A549 (cell line): Measurements from ENCODE around the gene DTWD2. TPM values are rescaled to one million over a fixed set of nuclear protein-coding genes. Genes with fewer than 3 reads are reported as not detected.
"Not testable (repeated sequence)": the region's sequence is repeated elsewhere in the genome, so short reads cannot be mapped to it uniquely, and the experiment has no call there.

ENCODE experiments used
- ATAC-seq, 2 experiments: fragments of 200-7000 bp in 1 of 2; fragments of >200 bp in 1 of 2; cut with Nextera tagmentation in 1 of 2; cut with Tn5 transposase in 1 of 2; 3 replicates each; pipeline versions ENCODE4 v1.8.0 to v1.9.1; 2018 to 2020; ENCODE audit warnings: mild to moderate bottlenecking in 1 of 2, moderate library complexity in 1 of 2
- CTCF ChIA-PET: fragments of 300-600 bp; sonication (Branson Sonifier 250); formaldehyde crosslinking; extraction: SDS; loops from one replicate; lab custom pipeline; 2021; ENCODE audit warnings: antibody characterized with exemption, inconsistent platforms; lab: Yijun Ruan, JAX
- POLR2A ChIA-PET: fragments of 350-600 bp; formaldehyde crosslinking; extraction: SDS; loops from one replicate; lab custom pipeline; 2021; ENCODE audit warnings: antibody characterized with exemption, inconsistent platforms; lab: Yijun Ruan, JAX
- DNase-seq, 2 experiments: peaks; one replicate each; pipeline versions ENCODE4 v3.0.0 to v3.0.0-alpha.2; 2011 to 2016; ENCODE audit warnings: low read depth in 1 of 2, low spot score in 1 of 2
- FAIRE-seq: peaks from 2 replicates; lab custom pipeline; 2011; peaks lifted over from hg19 to GRCh38; lab: Jason Lieb, UNC
- H3K27ac ChIP-seq, 2 experiments: fragments of >200 bp; sonication (Bioruptor Twin); formaldehyde crosslinking; 3 replicates each; pipeline ENCODE4 v1.5.1; 2016 to 2017
- H3K4me1 ChIP-seq: fragments of >200 bp; sonication (Bioruptor Twin); formaldehyde crosslinking; 3 replicates; pipeline ENCODE4 v1.6.1; 2016
- H3K4me2 ChIP-seq: fragments of >200 bp; sonication (Bioruptor Twin); formaldehyde crosslinking; 3 replicates; pipeline ENCODE4 v1.6.1; 2016
- H3K4me3 ChIP-seq: fragments of >200 bp; sonication (Bioruptor Twin); formaldehyde crosslinking; 3 replicates; pipeline ENCODE4 v1.5.1; 2016
- H3K9me3 ChIP-seq: fragments of >200 bp; sonication (Bioruptor Twin); formaldehyde crosslinking; 3 replicates; pipeline ENCODE4 v1.6.1; 2016
- ATOH8 ChIP-seq: fragments of 250-450 bp; sonication (Bioruptor Pico); IDR thresholded peaks from 2 replicates; pipeline ENCODE4 v1.5.0; 2020; ENCODE audit warnings: low read depth, mild to moderate bottlenecking, moderate library complexity
- BHLHE40 ChIP-seq: IDR thresholded peaks from 2 replicates; pipeline ENCODE4 v1.6.1; 2012; ENCODE audit warnings: low read depth, low read length, inconsistent platforms
- EHF ChIP-seq: fragments of 250-450 bp; sonication (Bioruptor Pico); IDR thresholded peaks from 2 replicates; pipeline ENCODE4 v1.5.0; 2020; ENCODE audit warnings: mild to moderate bottlenecking
- EHMT2 ChIP-seq: fragments of 200-600 bp; sonication (generic); IDR thresholded peaks from 2 replicates; pipeline ENCODE4 v1.6.1; 2016; ENCODE audit warnings: antibody characterized with exemption, low read depth, mild to moderate bottlenecking, moderate library complexity
- EP300 ChIP-seq, 2 experiments: fragments of >200 bp; sonication (Bioruptor Twin); formaldehyde crosslinking; IDR thresholded peaks; 2 replicates in 1 of 2; 3 replicates in 1 of 2; pipeline ENCODE4 v1.6.1; 2016 to 2017
- FOSL2 ChIP-seq, 2 experiments: fragments of 450-650 bp in 1 of 2; fragments of >200 bp in 1 of 2; sonication (Bioruptor Twin) in 1 of 2; formaldehyde crosslinking; IDR thresholded peaks; 2 replicates each; pipeline versions ENCODE4 v1.5.0 to v1.6.1; 2016 to 2020; ENCODE audit warnings: mild to moderate bottlenecking in 1 of 2, moderate library complexity in 1 of 2
- FOXS1 ChIP-seq: fragments of 250-450 bp; sonication (Bioruptor Pico); IDR thresholded peaks from 2 replicates; pipeline ENCODE4 v1.5.0; 2020; ENCODE audit warnings: mild to moderate bottlenecking, moderate library complexity
- HES2 ChIP-seq: fragments of >200 bp; sonication (Bioruptor Twin); formaldehyde crosslinking; IDR thresholded peaks from 2 replicates; pipeline ENCODE4 v1.6.1; 2016
- JUNB ChIP-seq: fragments of >200 bp; sonication (Bioruptor Twin); formaldehyde crosslinking; IDR thresholded peaks from 2 replicates; pipeline ENCODE4 v1.6.1; 2016
- KDM5A ChIP-seq: fragments of 200-600 bp; sonication (generic); IDR thresholded peaks from 2 replicates; pipeline ENCODE4 v1.6.1; 2016; ENCODE audit warnings: antibody characterized with exemption, mild to moderate bottlenecking
- NR3C1 ChIP-seq: fragments of >200 bp; sonication (Bioruptor Twin); formaldehyde crosslinking; IDR thresholded peaks from 3 replicates; pipeline ENCODE4 v1.6.1; 2017
- PHF8 ChIP-seq: fragments of 200-600 bp; sonication (generic); IDR thresholded peaks from 2 replicates; pipeline ENCODE4 v1.6.1; 2016; ENCODE audit warnings: low read depth, mild to moderate bottlenecking, antibody characterized with exemption, moderate library complexity, borderline replicate concordance
- RAD21 ChIP-seq, 2 experiments: fragments of >200 bp in 1 of 2; sonication (Bioruptor Twin) in 1 of 2; formaldehyde crosslinking in 1 of 2; IDR thresholded peaks in 1 of 2; conservative IDR thresholded peaks in 1 of 2; 2 replicates in 1 of 2; 3 replicates in 1 of 2; pipeline ENCODE4 v1.6.1; 2012 to 2018; ENCODE audit warnings: inconsistent platforms in 1 of 2
- RCOR1 ChIP-seq: fragments of 150-350 bp; IDR thresholded peaks from 2 replicates; pipeline ENCODE4 v1.6.1; 2014; ENCODE audit warnings: antibody characterized with exemption, low read length, low read depth
- SMC3 ChIP-seq: fragments of >200 bp; sonication (Bioruptor Twin); formaldehyde crosslinking; IDR thresholded peaks from 3 replicates; pipeline ENCODE4 v1.6.1; 2018; ENCODE audit warnings: inconsistent platforms
- SREBF2 ChIP-seq: fragments of 450-650 bp; IDR thresholded peaks from 2 replicates; pipeline ENCODE4 v1.6.1; 2014; ENCODE audit warnings: mild to moderate bottlenecking, moderate library complexity
- ZC3H11A ChIP-seq: fragments of 450-650 bp; IDR thresholded peaks from 2 replicates; pipeline ENCODE4 v1.6.1; 2014; ENCODE audit warnings: antibody characterized with exemption, mild to moderate bottlenecking
- ZNF302 ChIP-seq: fragments of 250-450 bp; sonication (Bioruptor Pico); IDR thresholded peaks from 2 replicates; pipeline ENCODE4 v1.9.0; 2021; ENCODE audit warnings: inconsistent platforms, mild to moderate bottlenecking, moderate library complexity
- ZSCAN20 ChIP-seq: fragments of 250-450 bp; sonication (Bioruptor Pico); IDR thresholded peaks from 2 replicates; pipeline ENCODE4 v1.8.0; 2022; ENCODE audit warnings: mild to moderate bottlenecking, moderate library complexity
- WGBS: methylation state at CpG from one replicate; pipeline ENCODE4 v1.1.6; 2017; ENCODE audit errors: missing lambda C conversion rate; 5-methylcytosine and 5-hydroxymethylcytosine counted together
- polyA plus RNA-seq, 4 experiments: library from polyadenylated mRNA; depleted of rRNA in 3 of 4; stranded (reverse); fragments of >200 nt; fragmentation: RNase III in 1 of 4; extraction: RNeasy Plus Mini Kit Qiagen cat#74134 plus additional on column Dnase treatment in 1 of 4; gene quantifications; 2 replicates in 3 of 4; 3 replicates in 1 of 4; pipeline ENCODE4 v1.2.3, GENCODE V29; 2011 to 2017
- TF ChIP-seq, protein P1 (sequence below): fragments of 450-650 bp; IDR thresholded peaks from 2 replicates; pipeline ENCODE4 v1.6.1; 2014; ENCODE audit warnings: antibody characterized with exemption
- TF ChIP-seq, protein P2 (sequence below): IDR thresholded peaks from 2 replicates; pipeline ENCODE4 v1.6.1; 2012
- TF ChIP-seq, protein P3 (sequence below): fragments of >200 bp; sonication (Bioruptor Twin); formaldehyde crosslinking; IDR thresholded peaks from 3 replicates; pipeline ENCODE4 v1.5.1; 2016

The DTWD2 gene
- polyA plus RNA-seq, 2 of the 4 experiments (the other 2 are of a cell fraction): 3.7 to 4.8 TPM

DNA sequence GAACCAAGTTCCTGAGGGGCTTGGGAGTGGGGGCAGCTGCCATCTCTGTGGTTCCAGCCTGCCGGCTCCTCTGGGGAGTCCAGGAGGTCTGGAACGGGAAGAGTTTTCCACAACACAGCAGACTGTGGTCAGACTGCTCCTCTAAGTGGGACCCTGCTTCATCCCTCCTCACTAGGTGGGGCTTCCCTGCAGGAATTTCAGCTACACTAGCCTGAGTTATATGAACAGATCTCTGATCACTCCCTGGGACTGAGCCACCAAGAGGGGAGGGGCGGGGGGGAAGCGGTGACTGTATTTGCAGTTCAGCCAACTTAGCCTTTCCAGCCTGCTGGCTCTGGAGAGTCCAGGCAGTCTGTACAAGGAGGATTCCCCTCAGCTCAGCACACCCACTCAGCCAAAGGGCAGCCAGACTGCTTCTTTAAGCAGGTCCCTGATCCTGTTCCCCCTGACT lies 19.4 kb downstream of the DTWD2 start:
- no peak for ATAC-seq
- no peak for TF ChIP-seq EP300 (IDR thresholded peaks at IDR 0.05)
- no peak for TF ChIP-seq PHF8
- no peak for TF ChIP-seq KDM5A
- TF ChIP-seq ATOH8 (CRISPR knock-in tag): no peak
- ChIA-PET CTCF (interaction anchor here (4.0 kb wide), 1 partner anchor 19 kb away, joined by 17 read pairs; the partner anchor contains the start of gene DTWD2), POLR2A (no interaction called here)
- Histone ChIP-seq H3K4me1 (no peaks in the 10 kb centered on the region), H3K4me3 (no peak overlapping the region), H3K9me3 (no peaks in the 10 kb centered on the region), H3K27ac (no peak overlapping the region), H3K4me2 (no peak overlapping the region)
- FAIRE-seq: no peak
- DNase-seq: no peak
- WGBS: 94% methylated on average over 3 of the region's 4 CpGs

DNA sequence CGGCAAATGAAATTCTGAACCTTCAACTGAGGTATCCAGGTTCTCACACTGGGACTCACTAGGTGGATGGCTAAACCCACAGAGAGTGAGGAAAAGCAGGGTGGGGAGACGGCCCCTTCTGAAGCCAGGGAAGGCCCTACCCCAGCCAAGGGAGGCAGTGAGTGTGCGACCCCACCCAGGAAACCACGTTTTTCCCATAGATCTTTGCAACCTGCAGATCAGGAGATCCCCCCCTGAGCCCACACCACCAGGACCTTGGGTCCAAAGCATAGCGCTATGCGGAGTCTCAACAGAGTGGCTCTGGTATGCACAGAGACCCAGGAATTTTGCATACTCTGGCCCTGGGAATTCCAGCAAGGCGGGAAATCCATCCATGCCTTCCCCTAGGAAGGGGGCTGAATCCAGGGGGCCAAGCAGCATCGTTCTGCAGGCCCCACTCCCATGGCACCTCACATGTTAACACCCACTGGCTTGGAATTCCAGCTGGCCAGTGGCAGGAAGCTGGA lies 19.9 kb downstream of the DTWD2 start:
- ChIA-PET CTCF (no interaction called here), POLR2A (no interaction called here)
- H3K4me1 ChIP-seq: no peaks in the 10 kb centered on the region
- TF ChIP-seq EHMT2 (no peak), ZSCAN20 (no peak)
- TF ChIP-seq, protein P1, sequence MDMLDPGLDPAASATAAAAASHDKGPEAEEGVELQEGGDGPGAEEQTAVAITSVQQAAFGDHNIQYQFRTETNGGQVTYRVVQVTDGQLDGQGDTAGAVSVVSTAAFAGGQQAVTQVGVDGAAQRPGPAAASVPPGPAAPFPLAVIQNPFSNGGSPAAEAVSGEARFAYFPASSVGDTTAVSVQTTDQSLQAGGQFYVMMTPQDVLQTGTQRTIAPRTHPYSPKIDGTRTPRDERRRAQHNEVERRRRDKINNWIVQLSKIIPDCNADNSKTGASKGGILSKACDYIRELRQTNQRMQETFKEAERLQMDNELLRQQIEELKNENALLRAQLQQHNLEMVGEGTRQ: no peak
- TF ChIP-seq, protein P2, sequence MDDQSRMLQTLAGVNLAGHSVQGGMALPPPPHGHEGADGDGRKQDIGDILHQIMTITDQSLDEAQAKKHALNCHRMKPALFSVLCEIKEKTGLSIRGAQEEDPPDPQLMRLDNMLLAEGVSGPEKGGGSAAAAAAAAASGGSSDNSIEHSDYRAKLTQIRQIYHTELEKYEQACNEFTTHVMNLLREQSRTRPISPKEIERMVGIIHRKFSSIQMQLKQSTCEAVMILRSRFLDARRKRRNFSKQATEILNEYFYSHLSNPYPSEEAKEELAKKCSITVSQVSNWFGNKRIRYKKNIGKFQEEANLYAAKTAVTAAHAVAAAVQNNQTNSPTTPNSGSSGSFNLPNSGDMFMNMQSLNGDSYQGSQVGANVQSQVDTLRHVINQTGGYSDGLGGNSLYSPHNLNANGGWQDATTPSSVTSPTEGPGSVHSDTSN: no peak
- H3K4me3 ChIP-seq: no peak overlapping the region
- WGBS: 69% methylated on average over 8 of the region's 8 CpGs
- no peak for DNase-seq
- no peak overlapping the region for H3K4me2 ChIP-seq
- FAIRE-seq: no peak
- no peak overlapping the region for H3K27ac ChIP-seq
- ATAC-seq: no peak
- no peaks in the 10 kb centered on the region for H3K9me3 ChIP-seq

DNA sequence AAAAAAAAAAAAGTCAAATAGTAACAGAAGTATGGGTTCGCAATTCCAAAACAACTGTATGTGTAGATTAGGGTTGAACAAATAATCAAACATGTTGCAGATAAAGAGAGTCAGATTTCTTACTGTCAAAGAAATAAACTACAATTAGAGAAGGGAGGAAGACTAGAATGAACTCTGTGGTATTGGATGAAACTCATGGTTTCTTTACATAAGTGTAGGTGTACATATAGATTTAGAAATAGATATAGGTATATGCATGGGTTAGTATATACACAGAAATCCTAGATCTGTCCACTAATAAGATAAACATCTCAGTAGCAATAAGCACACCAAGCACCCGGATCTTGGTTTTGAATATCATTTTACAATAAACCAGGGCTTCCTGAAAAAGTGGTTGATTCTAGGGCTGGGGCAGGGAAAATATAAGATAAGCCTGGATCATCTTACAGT lies 21.3 kb downstream of the DTWD2 start:
- ChIA-PET POLR2A (no interaction called here), CTCF (no interaction called here)
- ATAC-seq (no peak), FAIRE-seq (no peak), DNase-seq (no peak)
- no peaks in the 10 kb centered on the region for H3K4me1 ChIP-seq
- no peak overlapping the region for H3K27ac ChIP-seq
- 90% methylated on average over 2 of the region's 2 CpGs for WGBS
- H3K4me3 ChIP-seq: no peak overlapping the region
- no peaks in the 10 kb centered on the region for H3K9me3 ChIP-seq
- TF ChIP-seq SREBF2 (no peak), EHMT2 (no peak)
- no peak overlapping the region for H3K4me2 ChIP-seq

- no peak for DNase-seq
- CTCF ChIA-PET: no interaction called here
Observed at GRCh38 chr5:118965890-118966289, 22.5 kb downstream of the DTWD2 start.

GRCh38 chr5:118964970-118965369 lies 23.4 kb downstream of the DTWD2 start:
- DNase-seq, H3K9me3 ChIP-seq, CTCF ChIA-PET, POLR2A ChIA-PET, H3K4me2 ChIP-seq, FAIRE-seq, ATAC-seq, H3K4me1 ChIP-seq, H3K27ac ChIP-seq, H3K4me3 ChIP-seq: not testable (repeated sequence)
- WGBS: 90% methylated on average over 12 of the region's 34 CpGs

More at GRCh38 chr5:118965890-118966289, 22.5 kb downstream of the DTWD2 start:
- TF ChIP-seq FOXS1 (no peak), SMC3 (no peak), NR3C1 (no peak), EHF (no peak), ZC3H11A (no peak), BHLHE40 (no peak), RAD21 (conservative IDR thresholded peaks at IDR 0.05 in 1 of 2, IDR thresholded peaks at IDR 0.05 in 1 of 2) (no peak), ZSCAN20 (no peak), HES2 (no peak), RCOR1 (no peak), EHMT2 (no peak), FOSL2 (IDR thresholded peaks at IDR 0.05) (no peak), FOSL2 (CRISPR knock-in tag; IDR thresholded peaks at IDR 0.05) (no peak), JUNB (no peak), ZNF302 (CRISPR knock-in tag) (no peak)
- TF ChIP-seq, protein P3, sequence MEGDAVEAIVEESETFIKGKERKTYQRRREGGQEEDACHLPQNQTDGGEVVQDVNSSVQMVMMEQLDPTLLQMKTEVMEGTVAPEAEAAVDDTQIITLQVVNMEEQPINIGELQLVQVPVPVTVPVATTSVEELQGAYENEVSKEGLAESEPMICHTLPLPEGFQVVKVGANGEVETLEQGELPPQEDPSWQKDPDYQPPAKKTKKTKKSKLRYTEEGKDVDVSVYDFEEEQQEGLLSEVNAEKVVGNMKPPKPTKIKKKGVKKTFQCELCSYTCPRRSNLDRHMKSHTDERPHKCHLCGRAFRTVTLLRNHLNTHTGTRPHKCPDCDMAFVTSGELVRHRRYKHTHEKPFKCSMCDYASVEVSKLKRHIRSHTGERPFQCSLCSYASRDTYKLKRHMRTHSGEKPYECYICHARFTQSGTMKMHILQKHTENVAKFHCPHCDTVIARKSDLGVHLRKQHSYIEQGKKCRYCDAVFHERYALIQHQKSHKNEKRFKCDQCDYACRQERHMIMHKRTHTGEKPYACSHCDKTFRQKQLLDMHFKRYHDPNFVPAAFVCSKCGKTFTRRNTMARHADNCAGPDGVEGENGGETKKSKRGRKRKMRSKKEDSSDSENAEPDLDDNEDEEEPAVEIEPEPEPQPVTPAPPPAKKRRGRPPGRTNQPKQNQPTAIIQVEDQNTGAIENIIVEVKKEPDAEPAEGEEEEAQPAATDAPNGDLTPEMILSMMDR: no peak
- POLR2A ChIA-PET: no interaction called here
- ATAC-seq (no peak), FAIRE-seq (no peak)
- no peaks in the 10 kb centered on the region for H3K4me1 ChIP-seq
- H3K4me3 ChIP-seq: no peak overlapping the region
- no peak overlapping the region for H3K27ac ChIP-seq
- H3K9me3 ChIP-seq: no peaks in the 10 kb centered on the region
- no peak overlapping the region for H3K4me2 ChIP-seq
- WGBS: 45% methylated on average over 3 of the region's 3 CpGs
